H7 (cell line): ENCODE results near the gene GRK6. TPM values are rescaled to one million over a fixed set of nuclear protein-coding genes. Genes with fewer than 3 reads are reported as not detected.
"Not testable (repeated sequence)": the region's sequence is repeated elsewhere in the genome, so short reads cannot be mapped to it uniquely, and the experiment has no call there.

Source experiments
- DNase-seq: peaks from one replicate; pipeline ENCODE4 v3.0.0; 2012
- H3K27me3 ChIP-seq: 2 replicates; pipeline ENCODE4 v1.6.0; 2011; ENCODE audit warnings: mild to moderate bottlenecking, low read length; ENCODE audit not compliant: control insufficient read depth, insufficient read depth
- H3K36me3 ChIP-seq: replicated peaks from 2 replicates; pipeline ENCODE4 v1.5.1; 2011; ENCODE audit warnings: low read length; ENCODE audit not compliant: control insufficient read depth, insufficient read depth
- H3K4me3 ChIP-seq: 2 replicates; pipeline ENCODE4 v1.5.1; 2011; ENCODE audit warnings: low read depth, mild to moderate bottlenecking, control low read depth, low read length, moderate library complexity; ENCODE audit not compliant: insufficient read depth
- total RNA-seq: library from RNA; depleted of rRNA; stranded (reverse); fragments of >200 nt; shearing (Covaris generic); gene quantifications from 2 replicates; pipeline ENCODE4 v1.2.3, GENCODE V29; 2014

GRK6 gene
- total RNA-seq, 1 experiment from 2014 or later, result 62.4 TPM

GRCh38 chr5:177405312-177405711, 21.2 kb upstream of the GRK6 start:
- H3K27me3 ChIP-seq, result peaks cover 51% of the 10 kb centered on the region
- H3K4me3 ChIP-seq, result no peak overlapping the region
- no peaks in the 10 kb centered on the region for H3K36me3 ChIP-seq
- no peak for DNase-seq

GRCh38 chr5:177405805-177406204, 20.7 kb upstream of the GRK6 start:
- no peak for DNase-seq
- H3K36me3 ChIP-seq, result no peaks in the 10 kb centered on the region
- H3K4me3 ChIP-seq, result no peak overlapping the region
- peaks cover 51% of the 10 kb centered on the region for H3K27me3 ChIP-seq

GRCh38 chr5:177409043-177409801, 17.3 kb upstream of the GRK6 start, which contains the start of gene F12:
Gene F12, minus strand, starts transcription at chr5:177409564. Its CDS starts 37 bp downstream, at chr5:177409527.
- H3K4me3 ChIP-seq, result no peak within 1 kb of the TSS
- no peaks in the 10 kb centered on the region for H3K36me3 ChIP-seq
- H3K27me3 ChIP-seq, result peaks cover 21% of the 10 kb centered on the region
- no peak for DNase-seq

GRCh38 chr5:177410575-177410974, 15.9 kb upstream of the GRK6 start:
- H3K4me3 ChIP-seq, result no peak overlapping the region
- no peaks in the 10 kb centered on the region for H3K36me3 ChIP-seq
- no peak for DNase-seq
- H3K27me3 ChIP-seq, result peaks cover 7% of the 10 kb centered on the region

GRCh38 chr5:177412603-177413233, 13.8 kb upstream of the GRK6 start:
- H3K27me3 ChIP-seq, result no peaks in the 10 kb centered on the region; the same call in 1 of the 2 replicates
- H3K4me3 ChIP-seq, result no peak overlapping the region
- no peaks in the 10 kb centered on the region for H3K36me3 ChIP-seq
- DNase-seq, result no peak

GRCh38 chr5:177414481-177414880, 12.0 kb upstream of the GRK6 start:
- H3K4me3 ChIP-seq, result no peak overlapping the region
- DNase-seq, result no peak

GRCh38 chr5:177417081-177417480, 9.4 kb upstream of the GRK6 start:
- not testable (repeated sequence) for H3K27me3 ChIP-seq, H3K36me3 ChIP-seq, H3K4me3 ChIP-seq, DNase-seq

More at GRCh38 chr5:177414481-177414880, 12.0 kb upstream of the GRK6 start:
- H3K27me3 ChIP-seq, result no peaks in the 10 kb centered on the region; the same call in 1 of the 2 replicates
- no peaks in the 10 kb centered on the region for H3K36me3 ChIP-seq

- Histone ChIP-seq H3K27me3 (no peaks in the 10 kb centered on the region; the same call in 1 of the 2 replicates), H3K4me3 (no peak overlapping the region)
- DNase-seq, result no peak
These were observed 7.4 kb upstream of the GRK6 start for GRCh38 chr5:177419046-177419445.

GRCh38 chr5:177420472-177420871, 6.0 kb upstream of the GRK6 start:
- H3K27me3 ChIP-seq, H3K4me3 ChIP-seq, H3K36me3 ChIP-seq, DNase-seq: not testable (repeated sequence)

More at GRCh38 chr5:177419046-177419445, 7.4 kb upstream of the GRK6 start:
- no peaks in the 10 kb centered on the region for H3K36me3 ChIP-seq

GRCh38 chr5:177421062-177421798, 5.2 kb upstream of the GRK6 start:
- no peak for DNase-seq
- H3K4me3 ChIP-seq, result no peak overlapping the region
- H3K36me3 ChIP-seq, result no peaks in the 10 kb centered on the region
- no peaks in the 10 kb centered on the region for H3K27me3 ChIP-seq

- H3K36me3 ChIP-seq, result no peaks in the 10 kb centered on the region; the same call in 1 of the 2 replicates
- H3K4me3 ChIP-seq, result no peak overlapping the region
- H3K27me3 ChIP-seq, result no peaks in the 10 kb centered on the region
- DNase-seq, result no peak
These were observed 2.8 kb upstream of the GRK6 start for GRCh38 chr5:177423671-177424070.

- Histone ChIP-seq H3K4me3 (peak overlapping the region; percentile 69), H3K36me3 (peaks cover 1% of the 10 kb centered on the region; the same call in 1 of the 2 replicates), H3K27me3 (no peaks in the 10 kb centered on the region)
- DNase-seq, result no peak
These were observed 1.2 kb upstream of the GRK6 start for GRCh38 chr5:177425196-177425800.

GRCh38 chr5:177425801-177426565, 493 bp upstream of the GRK6 start:
- Histone ChIP-seq H3K4me3 (peak overlapping the region; percentile 69), H3K27me3 (no peaks in the 10 kb centered on the region), H3K36me3 (peaks cover 4% of the 10 kb centered on the region)
- DNase-seq, result peak; percentile 99
